GM03348 (cell line): ENCODE data around the gene SIK3.

Experiments
- DNase-seq: peaks from one replicate; pipeline ENCODE4 v3.0.0; 2012; ENCODE audit warnings: low spot score

SIK3 gene

DNA sequence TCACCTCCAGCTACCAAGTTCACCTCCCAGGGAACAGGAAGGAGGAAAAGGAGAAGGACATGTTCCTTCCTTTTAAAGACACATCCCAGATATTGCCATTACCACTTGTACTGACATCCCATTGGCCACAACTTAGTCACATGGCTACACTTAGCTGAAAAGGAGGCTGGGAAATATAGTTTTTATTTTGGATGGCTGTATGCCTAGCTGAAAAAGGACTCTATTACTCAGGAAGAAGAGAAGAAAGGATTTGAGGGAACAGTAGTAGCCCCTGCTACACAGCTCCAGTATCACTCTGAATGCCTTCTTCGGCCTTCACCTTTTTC, 304.5 kb downstream of the SIK3 start:
- no peak for DNase-seq
